ENCODE results near the gene DSCAM. TPM values are rescaled to one million over a fixed set of nuclear protein-coding genes. Genes with fewer than 3 reads are reported as not detected.

DSCAM gene
- total RNA-seq, 4 donors from 2014 or later = not detected

DNA sequence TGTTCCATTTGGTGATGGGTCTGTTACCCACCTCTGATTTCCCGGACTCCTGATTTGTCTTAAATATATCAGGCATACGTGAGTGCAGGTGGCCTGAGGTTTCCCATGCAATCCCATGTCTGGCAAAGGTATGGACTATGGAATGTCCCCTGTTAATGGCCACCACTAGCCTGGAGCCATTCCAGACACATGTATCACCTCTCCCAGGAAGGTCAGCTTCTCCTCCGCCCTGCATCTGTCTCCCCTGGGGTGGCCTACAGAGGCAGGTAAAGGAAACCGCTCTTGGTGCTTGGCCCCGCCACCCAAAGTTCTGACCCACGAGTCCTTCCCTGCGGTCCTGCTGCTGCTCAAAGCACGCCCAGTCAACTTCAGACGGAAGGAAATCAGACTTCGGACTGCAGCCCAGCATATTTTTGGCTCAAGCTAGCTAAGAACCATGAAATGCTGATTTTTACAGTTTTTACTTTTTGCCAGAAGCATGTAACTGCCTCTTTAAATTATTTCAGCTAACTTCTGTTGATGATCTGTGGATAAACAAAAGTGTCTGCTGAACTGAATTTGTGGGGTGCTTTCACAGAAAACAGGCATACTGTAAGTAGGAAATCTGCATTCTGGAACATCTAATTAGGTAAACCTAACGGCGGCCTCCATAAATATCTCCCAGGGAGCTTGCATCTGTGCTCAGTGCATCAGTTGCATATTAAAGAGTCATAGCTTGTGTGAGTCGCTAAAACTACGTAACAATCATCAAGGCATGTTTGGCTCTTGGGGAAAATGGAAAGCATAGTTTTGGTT is 873.8 kb downstream of the DSCAM start:
- Histone ChIP-seq H3K27me3 (no peaks in the 10 kb centered on the region), H3K9me3 (no peaks in the 10 kb centered on the region), H3K4me1 (peaks cover 0 to 14% (median 0%) of the 10 kb centered on the region in 3 donors), H3K36me3 (no peaks in the 10 kb centered on the region), H3K4me3 (no peak overlapping the region), H3K27ac (no peak overlapping the region)
- ATAC-seq = no peak
- TF ChIP-seq EP300 (IDR thresholded peaks at IDR 0.05) = no peak
- TF ChIP-seq, protein P1, sequence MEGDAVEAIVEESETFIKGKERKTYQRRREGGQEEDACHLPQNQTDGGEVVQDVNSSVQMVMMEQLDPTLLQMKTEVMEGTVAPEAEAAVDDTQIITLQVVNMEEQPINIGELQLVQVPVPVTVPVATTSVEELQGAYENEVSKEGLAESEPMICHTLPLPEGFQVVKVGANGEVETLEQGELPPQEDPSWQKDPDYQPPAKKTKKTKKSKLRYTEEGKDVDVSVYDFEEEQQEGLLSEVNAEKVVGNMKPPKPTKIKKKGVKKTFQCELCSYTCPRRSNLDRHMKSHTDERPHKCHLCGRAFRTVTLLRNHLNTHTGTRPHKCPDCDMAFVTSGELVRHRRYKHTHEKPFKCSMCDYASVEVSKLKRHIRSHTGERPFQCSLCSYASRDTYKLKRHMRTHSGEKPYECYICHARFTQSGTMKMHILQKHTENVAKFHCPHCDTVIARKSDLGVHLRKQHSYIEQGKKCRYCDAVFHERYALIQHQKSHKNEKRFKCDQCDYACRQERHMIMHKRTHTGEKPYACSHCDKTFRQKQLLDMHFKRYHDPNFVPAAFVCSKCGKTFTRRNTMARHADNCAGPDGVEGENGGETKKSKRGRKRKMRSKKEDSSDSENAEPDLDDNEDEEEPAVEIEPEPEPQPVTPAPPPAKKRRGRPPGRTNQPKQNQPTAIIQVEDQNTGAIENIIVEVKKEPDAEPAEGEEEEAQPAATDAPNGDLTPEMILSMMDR (IDR thresholded peaks at IDR 0.05) = no peak
- WGBS, 2 donors (ENCODE audit: low coverage in 1 of 2) = 77 to 79% methylated on average over 4 to 13 of the region's 14 CpGs

DNA sequence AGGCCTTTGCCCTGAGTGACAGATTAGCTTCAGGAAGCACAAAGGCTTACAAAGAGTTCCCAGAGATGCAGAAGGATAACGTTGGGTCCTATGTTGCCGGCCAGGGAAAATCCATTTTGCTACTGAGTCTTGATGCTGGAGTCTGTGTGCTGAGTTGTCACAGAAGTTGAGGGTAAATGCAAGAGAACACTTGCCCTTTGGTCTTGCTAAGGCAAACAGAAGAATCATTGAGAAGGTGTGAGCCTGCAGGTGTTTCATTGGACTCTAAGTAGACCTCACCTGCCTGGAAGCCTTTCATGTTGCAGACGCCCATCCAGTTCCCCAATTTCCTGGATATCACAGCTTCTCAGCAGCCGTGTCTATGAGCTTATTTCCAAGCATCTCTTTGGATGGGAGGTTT is 874.5 kb downstream of the DSCAM start:
- no peaks in the 10 kb centered on the region for H3K9me3 ChIP-seq
- no peak overlapping the region for H3K4me3 ChIP-seq
- no peak overlapping the region for H3K27ac ChIP-seq
- ATAC-seq = no peak
- WGBS, 2 donors (ENCODE audit: low coverage in 1 of 2) = 40 to 73% methylated on average over 1 to 4 of the region's 4 CpGs
- no peaks in the 10 kb centered on the region for H3K27me3 ChIP-seq
- no peaks in the 10 kb centered on the region for H3K36me3 ChIP-seq
- TF ChIP-seq, protein P1 (IDR thresholded peaks at IDR 0.05) = no peak
- TF ChIP-seq POLR2A (IDR thresholded peaks at IDR 0.05) (no peak), EP300 (IDR thresholded peaks at IDR 0.05) (no peak), POLR2AphosphoS5 (IDR thresholded peaks at IDR 0.05) (no peak)
- peaks cover 0 to 14% (median 0%) of the 10 kb centered on the region in 3 donors for H3K4me1 ChIP-seq

DNA sequence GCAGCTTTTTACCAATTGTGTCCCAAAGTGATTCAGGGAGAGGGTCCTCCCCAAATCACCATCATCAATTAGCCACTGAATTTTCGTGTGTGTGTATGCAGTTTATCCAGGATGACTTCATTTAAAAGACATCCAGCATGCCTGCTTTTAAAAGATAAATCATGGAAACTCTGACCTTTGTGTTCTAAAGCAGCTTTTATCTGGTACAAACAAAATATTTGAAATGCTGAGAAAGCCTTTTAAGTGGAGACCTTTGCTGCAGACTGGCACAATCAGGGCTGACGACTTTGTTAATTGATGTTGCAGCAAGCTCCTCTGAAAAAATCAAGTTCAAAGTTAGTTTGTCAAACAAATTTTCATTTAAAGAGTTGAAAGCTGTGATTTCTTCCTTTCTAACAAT is 875.0 kb downstream of the DSCAM start:
- 10 to 16% methylated on average over 2 of the region's 2 CpGs for WGBS, 2 donors (ENCODE audit: low coverage in 1 of 2)
- H3K9me3 ChIP-seq = no peaks in the 10 kb centered on the region
- H3K4me3 ChIP-seq = no peak overlapping the region
- H3K27me3 ChIP-seq = no peaks in the 10 kb centered on the region
- no peak for ATAC-seq
- H3K36me3 ChIP-seq = no peaks in the 10 kb centered on the region
- no peak overlapping the region for H3K27ac ChIP-seq
- H3K4me1 ChIP-seq = peaks cover 0 to 14% (median 0%) of the 10 kb centered on the region in 3 donors
- TF ChIP-seq, protein P1 (IDR thresholded peaks at IDR 0.05) = no peak
- TF ChIP-seq POLR2A (IDR thresholded peaks at IDR 0.05) (no peak), EP300 (IDR thresholded peaks at IDR 0.05) (no peak), POLR2AphosphoS5 (IDR thresholded peaks at IDR 0.05) (no peak)

DNA sequence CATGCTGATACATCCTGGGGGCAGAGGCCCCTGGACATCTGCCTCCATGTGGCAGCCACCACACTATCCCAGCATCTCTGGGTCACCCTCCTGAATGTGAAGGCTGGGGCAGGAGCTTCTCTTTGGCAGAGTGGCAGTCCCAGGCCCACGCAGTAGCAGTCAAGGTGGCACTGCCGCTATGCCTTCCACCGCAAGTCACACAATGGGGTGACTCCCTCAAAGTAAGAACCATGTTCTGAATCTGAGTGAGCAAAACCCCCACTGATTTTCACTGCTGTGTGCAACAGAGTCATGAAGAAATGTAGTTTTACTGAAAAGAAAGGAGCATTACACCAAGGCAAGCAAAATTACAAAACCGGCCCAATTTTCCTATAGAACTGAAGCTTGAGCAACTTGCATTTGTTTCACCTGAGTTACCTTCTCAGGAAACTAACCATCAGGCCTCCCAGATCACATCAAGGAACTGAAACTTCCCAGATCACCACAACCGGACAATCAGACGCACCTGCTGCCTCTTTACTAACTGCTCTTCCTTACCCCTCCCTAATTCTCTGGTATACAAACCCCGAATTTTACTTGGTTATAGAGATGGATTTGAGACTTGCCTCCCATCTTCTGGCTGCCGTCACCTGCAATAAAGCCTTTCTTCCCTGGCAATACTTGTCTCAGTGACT is 877.1 kb downstream of the DSCAM start:
- TF ChIP-seq EP300 (IDR thresholded peaks at IDR 0.05) = no peak
- TF ChIP-seq POLR2AphosphoS5 (IDR thresholded peaks at IDR 0.05) = no peak
- TF ChIP-seq POLR2A (IDR thresholded peaks at IDR 0.05) = no peak
- TF ChIP-seq, protein P1 (IDR thresholded peaks at IDR 0.05) = no peak
- no peaks in the 10 kb centered on the region for H3K9me3 ChIP-seq
- WGBS, 2 donors (ENCODE audit: low coverage in 1 of 2) = 80 to 96% methylated on average over 5 of the region's 8 CpGs

More for the DNA sequence above, 877.1 kb downstream of the DSCAM start:
- Histone ChIP-seq H3K4me3 (no peak overlapping the region), H3K4me1 (peaks cover 0 to 14% (median 0%) of the 10 kb centered on the region in 3 donors), H3K27me3 (no peaks in the 10 kb centered on the region), H3K27ac (no peak overlapping the region), H3K36me3 (no peaks in the 10 kb centered on the region)
- no peak for ATAC-seq

Measured in gastroesophageal sphincter (tissue), 4 donors.